ENCODE results near the gene CMBL. TPM values are rescaled to one million over a fixed set of nuclear protein-coding genes. Genes with fewer than 3 reads are reported as not detected.

CMBL gene
- total RNA-seq, 2 donors from 2014 or later, result 11.2 to 20.3 TPM

DNA sequence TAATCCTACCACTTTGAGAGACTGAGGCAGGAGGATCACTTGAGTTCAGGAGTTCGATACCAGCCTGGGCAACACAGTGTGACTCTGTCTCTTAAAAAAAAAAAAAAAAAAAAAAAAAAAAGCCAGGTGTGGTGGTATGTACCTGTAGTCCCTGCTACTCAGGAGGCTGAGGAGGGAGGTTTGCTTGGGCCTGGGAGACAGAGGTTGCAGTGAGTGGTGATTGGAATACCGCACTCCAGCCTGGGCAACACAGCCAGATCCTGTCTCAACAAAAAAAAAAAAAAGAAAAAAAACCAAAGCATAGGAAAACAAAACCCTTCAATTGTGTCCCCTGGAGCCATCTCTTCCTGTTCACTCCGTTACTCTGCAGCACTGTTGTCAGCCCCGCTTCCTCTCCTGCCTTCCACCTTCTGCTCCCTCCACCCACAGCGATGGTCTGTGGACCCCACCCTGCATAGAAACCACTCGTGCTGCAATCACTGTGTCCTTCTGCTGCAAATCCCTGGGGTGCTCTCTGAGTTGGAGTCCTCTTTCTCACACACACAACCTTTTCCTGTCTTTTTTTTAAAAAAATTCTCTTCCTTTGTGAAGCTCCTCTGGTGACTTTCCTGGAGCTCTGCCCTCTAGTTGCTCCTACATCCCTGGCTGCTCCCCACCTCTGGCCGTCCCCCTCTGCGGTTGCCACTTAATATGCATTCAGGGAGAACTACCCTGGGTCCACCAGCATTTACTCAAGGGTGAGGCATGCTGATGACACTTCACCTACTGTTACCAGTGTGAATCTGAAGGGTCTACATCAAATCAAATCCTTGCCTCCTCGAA, 35.4 kb downstream of the CMBL start:
- DNase-seq (ENCODE audit: low spot score), result no peak
- H3K27ac ChIP-seq, result no peak overlapping the region
- TF ChIP-seq POLR2AphosphoS5 (IDR thresholded peaks at IDR 0.05) (no peak), POLR2A (IDR thresholded peaks at IDR 0.05) (no peak)
- TF ChIP-seq, protein P1, sequence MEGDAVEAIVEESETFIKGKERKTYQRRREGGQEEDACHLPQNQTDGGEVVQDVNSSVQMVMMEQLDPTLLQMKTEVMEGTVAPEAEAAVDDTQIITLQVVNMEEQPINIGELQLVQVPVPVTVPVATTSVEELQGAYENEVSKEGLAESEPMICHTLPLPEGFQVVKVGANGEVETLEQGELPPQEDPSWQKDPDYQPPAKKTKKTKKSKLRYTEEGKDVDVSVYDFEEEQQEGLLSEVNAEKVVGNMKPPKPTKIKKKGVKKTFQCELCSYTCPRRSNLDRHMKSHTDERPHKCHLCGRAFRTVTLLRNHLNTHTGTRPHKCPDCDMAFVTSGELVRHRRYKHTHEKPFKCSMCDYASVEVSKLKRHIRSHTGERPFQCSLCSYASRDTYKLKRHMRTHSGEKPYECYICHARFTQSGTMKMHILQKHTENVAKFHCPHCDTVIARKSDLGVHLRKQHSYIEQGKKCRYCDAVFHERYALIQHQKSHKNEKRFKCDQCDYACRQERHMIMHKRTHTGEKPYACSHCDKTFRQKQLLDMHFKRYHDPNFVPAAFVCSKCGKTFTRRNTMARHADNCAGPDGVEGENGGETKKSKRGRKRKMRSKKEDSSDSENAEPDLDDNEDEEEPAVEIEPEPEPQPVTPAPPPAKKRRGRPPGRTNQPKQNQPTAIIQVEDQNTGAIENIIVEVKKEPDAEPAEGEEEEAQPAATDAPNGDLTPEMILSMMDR (IDR thresholded peaks at IDR 0.05), result no peak

DNA sequence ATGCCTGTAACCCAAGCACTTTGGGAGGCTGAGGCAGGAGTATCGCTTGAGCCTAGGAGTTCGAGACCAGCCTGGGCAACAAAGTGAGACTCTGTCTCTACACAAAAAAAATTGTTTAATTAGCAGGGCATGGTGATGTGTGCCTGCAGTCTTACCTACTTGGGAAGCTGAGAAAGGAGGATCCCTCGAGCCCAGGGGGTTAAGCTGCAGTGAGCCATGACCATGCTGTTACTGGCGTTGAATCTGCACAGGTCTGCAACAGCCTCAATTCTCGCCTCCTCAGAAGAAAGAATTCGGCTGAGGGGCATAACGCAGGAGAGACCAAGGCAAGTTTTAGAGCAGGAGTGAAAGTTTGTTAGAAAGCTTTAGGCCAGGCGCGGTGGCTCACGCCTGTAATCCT, 39.6 kb downstream of the CMBL start:
- Histone ChIP-seq H3K4me1 (replicated peaks) (no peaks in the 10 kb centered on the region), H3K27ac (no peak overlapping the region), H3K4me3 (no peak overlapping the region), H3K9me3 (no peaks in the 10 kb centered on the region), H3K27me3 (replicated peaks; ENCODE audit: insufficient read depth) (no peaks in the 10 kb centered on the region), H3K36me3 (peaks cover 0 to 5% of the 10 kb centered on the region in 2 donors)
- WGBS, result 96% methylated on average over 10 of the region's 10 CpGs
- intact Hi-C loops (cut with DNase I), result no loop called here
- no peak for DNase-seq (ENCODE audit: low spot score)
- TF ChIP-seq, protein P1 (IDR thresholded peaks at IDR 0.05), result no peak
- TF ChIP-seq POLR2A (IDR thresholded peaks at IDR 0.05) (no peak), POLR2AphosphoS5 (IDR thresholded peaks at IDR 0.05) (no peak)

More for the DNA sequence above, 35.4 kb downstream of the CMBL start:
- no peak overlapping the region for H3K4me3 ChIP-seq
- intact Hi-C loops (cut with DNase I), result no loop called here
- no peaks in the 10 kb centered on the region for H3K36me3 ChIP-seq
- H3K27me3 ChIP-seq (replicated peaks; ENCODE audit: insufficient read depth), result no peaks in the 10 kb centered on the region
- WGBS, result 87% methylated on average over 9 of the region's 9 CpGs
- no peaks in the 10 kb centered on the region for H3K4me1 ChIP-seq (replicated peaks)
- no peaks in the 10 kb centered on the region for H3K9me3 ChIP-seq

DNA sequence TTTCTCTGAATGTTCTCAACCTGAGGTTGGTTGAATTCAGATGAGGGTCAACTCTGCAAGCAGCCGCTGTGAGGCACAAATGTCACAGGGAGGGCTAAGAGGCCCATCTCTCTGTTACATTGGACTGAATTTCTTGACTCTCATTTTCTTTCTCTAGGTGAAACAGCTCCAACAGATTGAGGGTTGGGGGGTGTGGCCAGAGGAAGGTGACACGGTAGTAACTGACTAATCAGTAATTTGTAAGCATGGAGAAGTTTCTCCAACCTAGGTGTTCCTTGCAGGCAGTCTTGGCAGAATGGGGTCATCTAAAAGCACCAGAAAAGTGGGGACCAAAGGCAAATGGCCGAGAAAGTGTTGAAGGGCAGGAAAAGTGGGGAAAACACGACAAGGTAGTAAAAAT, 40.9 kb downstream of the CMBL start:
- TF ChIP-seq, protein P1 (IDR thresholded peaks at IDR 0.05), result no peak
- no peak for TF ChIP-seq POLR2AphosphoS5 (IDR thresholded peaks at IDR 0.05)
- TF ChIP-seq POLR2A (IDR thresholded peaks at IDR 0.05), result no peak
- Histone ChIP-seq H3K27ac (no peak overlapping the region), H3K27me3 (replicated peaks; ENCODE audit: insufficient read depth) (no peaks in the 10 kb centered on the region), H3K4me1 (replicated peaks) (no peaks in the 10 kb centered on the region), H3K4me3 (no peak overlapping the region), H3K36me3 (peaks cover 0 to 5% of the 10 kb centered on the region in 2 donors), H3K9me3 (no peaks in the 10 kb centered on the region)
- no peak for DNase-seq (ENCODE audit: low spot score)
- intact Hi-C loops (cut with DNase I), result no loop called here
- WGBS, result 76% methylated on average over 4 of the region's 4 CpGs

DNA sequence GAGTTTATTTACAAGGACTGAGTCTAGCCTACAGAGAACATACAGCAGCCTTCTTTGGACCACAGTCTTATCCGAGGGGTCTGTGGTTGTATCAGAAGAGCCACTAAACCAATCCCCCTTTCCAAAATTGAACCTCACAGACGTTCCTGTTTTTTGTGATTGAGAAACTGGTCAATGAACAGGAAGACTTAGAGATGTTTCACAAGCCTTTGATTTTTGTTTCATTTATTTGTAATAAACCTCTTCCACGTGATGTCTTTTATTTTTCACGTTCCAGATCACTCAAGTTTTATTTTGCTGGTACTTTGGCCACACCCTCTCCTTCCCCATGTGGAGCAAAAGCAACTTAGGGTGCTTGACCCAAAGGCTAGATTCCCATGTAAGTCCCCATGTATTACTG, 41.6 kb downstream of the CMBL start:
- whole genome bisulfite sequencing, result 50% methylated on average over 4 of the region's 4 CpGs
- Histone ChIP-seq H3K27me3 (replicated peaks; ENCODE audit: insufficient read depth) (no peaks in the 10 kb centered on the region), H3K9me3 (no peaks in the 10 kb centered on the region), H3K27ac (no peak overlapping the region), H3K36me3 (peaks cover 0 to 8% of the 10 kb centered on the region in 2 donors), H3K4me1 (replicated peaks) (no peaks in the 10 kb centered on the region), H3K4me3 (no peak overlapping the region)
- intact Hi-C loops (cut with DNase I), result no loop called here
- TF ChIP-seq, protein P1 (IDR thresholded peaks at IDR 0.05), result no peak
- no peak for TF ChIP-seq POLR2A (IDR thresholded peaks at IDR 0.05)
- no peak for TF ChIP-seq POLR2AphosphoS5 (IDR thresholded peaks at IDR 0.05)
- DNase-seq (ENCODE audit: low spot score), result no peak
